ENCODE results near the gene CDX2. TPM values are rescaled to one million over a fixed set of nuclear protein-coding genes. Genes with fewer than 3 reads are reported as not detected.
A peak's percentile ranks its signal among the peaks of the same experiment; 100 is the strongest.

Gene CDX2
- total RNA-seq, 3 donors from 2014 or later, result 0.33 TPM; not detected in 2

GRCh38 chr13:27918041-27918917 lies 50.8 kb downstream of the CDX2 start:
- no peak for TF ChIP-seq POLR2AphosphoS5 (IDR thresholded peaks at IDR 0.05)
- TF ChIP-seq POLR2A (IDR thresholded peaks at IDR 0.05), result no peak
- no peak for TF ChIP-seq CTCF (IDR thresholded peaks at IDR 0.05)
- intact Hi-C loops (cut with DNase I; ENCODE audit: low total_unique reads), result no loop called here
- Histone ChIP-seq H3K4me1 (no peaks in the 10 kb centered on the region), H3K9me3 (no peaks in the 10 kb centered on the region), H3K36me3 (no peaks in the 10 kb centered on the region), H3K27me3 (peaks cover 6 to 95% of the 10 kb centered on the region in 2 donors), H3K27ac (no peak overlapping the region), H3K4me3 (peak overlapping the region in 1 of 3 donors; percentile 0)
- DNase-seq (ENCODE audit: low spot score in 2 of 2), result no peak

GRCh38 chr13:27917121-27917947 lies 51.8 kb downstream of the CDX2 start:
- Histone ChIP-seq H3K27me3 (peaks cover 6 to 94% of the 10 kb centered on the region in 2 donors), H3K27ac (no peak overlapping the region), H3K36me3 (no peaks in the 10 kb centered on the region), H3K4me3 (peak overlapping the region in 1 of 3 donors; percentile 8), H3K4me1 (no peaks in the 10 kb centered on the region), H3K9me3 (no peaks in the 10 kb centered on the region)
- DNase-seq (ENCODE audit: low spot score in 2 of 2), result no peak
- intact Hi-C loops (cut with DNase I; ENCODE audit: low total_unique reads), result no loop called here
- no peak for TF ChIP-seq CTCF (IDR thresholded peaks at IDR 0.05)
- no peak for TF ChIP-seq POLR2A (IDR thresholded peaks at IDR 0.05)
- TF ChIP-seq POLR2AphosphoS5 (IDR thresholded peaks at IDR 0.05), result no peak

- TF ChIP-seq POLR2AphosphoS5 (IDR thresholded peaks at IDR 0.05), result no peak
- TF ChIP-seq CTCF (IDR thresholded peaks at IDR 0.05), result no peak
- TF ChIP-seq POLR2A (IDR thresholded peaks at IDR 0.05), result no peak
- no peak overlapping the region for H3K27ac ChIP-seq
- H3K4me3 ChIP-seq, result no peak overlapping the region
- H3K27me3 ChIP-seq, result peaks cover 6 to 87% of the 10 kb centered on the region in 2 donors
- intact Hi-C loops (cut with DNase I; ENCODE audit: low total_unique reads), result no loop called here
- no peaks in the 10 kb centered on the region for H3K9me3 ChIP-seq
- DNase-seq (ENCODE audit: low spot score in 2 of 2), result no peak
- H3K36me3 ChIP-seq, result no peaks in the 10 kb centered on the region
- H3K4me1 ChIP-seq, result no peaks in the 10 kb centered on the region
Observed at GRCh38 chr13:27915301-27916207, 53.6 kb downstream of the CDX2 start.

- Histone ChIP-seq H3K9me3 (no peaks in the 10 kb centered on the region), H3K36me3 (no peaks in the 10 kb centered on the region), H3K4me1 (no peaks in the 10 kb centered on the region), H3K4me3 (no peak overlapping the region), H3K27me3 (peaks cover 0 to 84% of the 10 kb centered on the region in 2 donors), H3K27ac (no peak overlapping the region)
- TF ChIP-seq POLR2A (IDR thresholded peaks at IDR 0.05) (no peak), CTCF (IDR thresholded peaks at IDR 0.05) (no peak), POLR2AphosphoS5 (IDR thresholded peaks at IDR 0.05) (no peak)
- no peak for DNase-seq (ENCODE audit: low spot score in 2 of 2)
- intact Hi-C loops (cut with DNase I; ENCODE audit: low total_unique reads), result no loop called here
Observed at GRCh38 chr13:27913160-27913559, 56.0 kb downstream of the CDX2 start.
